H1 (cell line): ENCODE results near the gene FAM184B. TPM values are rescaled to one million over a fixed set of nuclear protein-coding genes. Genes with fewer than 3 reads are reported as not detected.

Experiments used
- CTCF ChIA-PET: fragments of 300-600 bp; sonication (Branson Sonifier 250); formaldehyde crosslinking; loops from one replicate; lab custom pipeline; 2021; ENCODE audit not compliant: partially characterized antibody; lab: Charles Lee
- POLR2A ChIA-PET: fragments of 300-600 bp; sonication (Branson Sonifier 250); formaldehyde crosslinking; loops from one replicate; lab custom pipeline; 2021; ENCODE audit warnings: inconsistent platforms; ENCODE audit not compliant: partially characterized antibody; lab: Charles Lee
- DNase-seq, 2 experiments: peaks; one replicate each; pipeline versions ENCODE4 v3.0.0 to v3.0.0-alpha.2; 2010 to 2022; ENCODE audit warnings: low spot score in 2 of 2, low read depth in 1 of 2, mixed read lengths in 1 of 2
- FAIRE-seq: peaks from 2 replicates; lab custom pipeline; 2011; peaks lifted over from hg19 to GRCh38; lab: Jason Lieb, UNC
- H2AFZ ChIP-seq: 2 replicates; pipeline ENCODE4 v1.8.1; 2012; ENCODE audit warnings: low read length, inconsistent platforms
- H2AK5ac ChIP-seq: 2 replicates; pipeline ENCODE4 v1.6.1; 2013; ENCODE audit warnings: low read depth, low read length
- H2BK120ac ChIP-seq: replicated peaks from 2 replicates; pipeline ENCODE3; 2013; ENCODE audit warnings: low read depth, low read length, inconsistent platforms
- H2BK12ac ChIP-seq: 2 replicates; pipeline ENCODE4 v1.6.1; 2013; ENCODE audit warnings: low read depth, low read length
- H2BK15ac ChIP-seq: 2 replicates; pipeline ENCODE4 v1.6.1; 2013; ENCODE audit warnings: low read length
- H2BK20ac ChIP-seq: 2 replicates; pipeline ENCODE4 v1.6.1; 2013; ENCODE audit warnings: low read length
- H2BK5ac ChIP-seq: 2 replicates; pipeline ENCODE4 v1.6.1; 2013; ENCODE audit warnings: low read depth, low read length
- H3K14ac ChIP-seq: 2 replicates; pipeline ENCODE4 v1.6.1; 2013; ENCODE audit warnings: inconsistent platforms; ENCODE audit not compliant: insufficient read length
- H3K18ac ChIP-seq: 2 replicates; pipeline ENCODE4 v1.6.1; 2013; ENCODE audit warnings: low read length; ENCODE audit errors: extremely low read depth
- H3K23ac ChIP-seq: 2 replicates; pipeline ENCODE4 v1.6.1; 2013; ENCODE audit warnings: inconsistent platforms; ENCODE audit not compliant: insufficient read length
- H3K23me2 ChIP-seq: 2 replicates; pipeline ENCODE4 v1.6.1; 2013; ENCODE audit warnings: low read depth, low read length
- H3K27ac ChIP-seq: 2 replicates; pipeline ENCODE4 v1.6.1; 2011; ENCODE audit warnings: low read depth, low read length, inconsistent platforms
- H3K27me3 ChIP-seq, 4 experiments: replicated peaks in 1 of 4; 1 replicate in 1 of 4; 2 replicates in 3 of 4; pipeline versions ENCODE4 v1.6.1 to v1.8.1; 2011 to 2013; ENCODE audit warnings: low read length in 3 of 4, mild to moderate bottlenecking in 3 of 4, inconsistent platforms in 2 of 4, mixed read lengths in 2 of 4, moderate library complexity in 1 of 4; ENCODE audit not compliant: control insufficient read depth in 3 of 4, insufficient read depth in 3 of 4; ENCODE audit errors: extremely low read depth in 1 of 4
- H3K36me3 ChIP-seq, 4 experiments: 2 replicates each; pipeline versions ENCODE4 v1.6.1 to v1.8.1; 2011 to 2013; ENCODE audit warnings: mild to moderate bottlenecking in 4 of 4, low read length in 3 of 4, moderate library complexity in 2 of 4, control low read depth in 1 of 4, inconsistent platforms in 1 of 4; ENCODE audit not compliant: insufficient read depth in 4 of 4, control insufficient read depth in 2 of 4
- H3K4ac ChIP-seq: replicated peaks from 2 replicates; pipeline ENCODE3; 2013; ENCODE audit warnings: low read length, low read depth, mixed read lengths, inconsistent platforms; ENCODE audit not compliant: insufficient read length
- H3K4me1 ChIP-seq, 4 experiments: replicated peaks in 1 of 4; 1 replicate in 1 of 4; 2 replicates in 3 of 4; pipeline versions ENCODE4 v1.6.1 to v1.8.1; 2011 to 2013; ENCODE audit warnings: low read length in 3 of 4, inconsistent platforms in 2 of 4, mixed read lengths in 1 of 4; ENCODE audit not compliant: insufficient read depth in 4 of 4, control insufficient read depth in 3 of 4
- H3K4me2 ChIP-seq, 2 experiments: 2 replicates each; pipeline versions ENCODE4 v1.6.1 to v1.8.1; 2011 to 2013; ENCODE audit warnings: low read depth in 2 of 2, low read length in 2 of 2, control low read depth in 1 of 2, inconsistent platforms in 1 of 2, mild to moderate bottlenecking in 1 of 2; ENCODE audit not compliant: insufficient read depth in 1 of 2
- H3K4me3 ChIP-seq, 4 experiments: fragments of 200-600, 300-600 bp in 1 of 4; sonication (generic), shearing (Covaris generic), sonication (Bioruptor Twin) in 1 of 4; 2 replicates each; pipeline versions ENCODE4 v1.5.1 to v1.8.1; 2011 to 2016; ENCODE audit warnings: low read length in 4 of 4, low read depth in 3 of 4, control low read depth in 2 of 4, inconsistent platforms in 2 of 4, mild to moderate bottlenecking in 2 of 4, mixed read lengths in 1 of 4, moderate library complexity in 1 of 4; ENCODE audit not compliant: insufficient read depth in 2 of 4; ENCODE audit errors: extremely low read depth in 1 of 4
- H3K56ac ChIP-seq: replicated peaks from 2 replicates; pipeline ENCODE3; 2013; ENCODE audit warnings: low read depth, mild to moderate bottlenecking, mixed read lengths, low read length, inconsistent platforms; ENCODE audit not compliant: insufficient read length
- H3K79me1 ChIP-seq: 2 replicates; pipeline ENCODE4 v1.6.1; 2013; ENCODE audit warnings: low read depth, low read length, control low read depth
- H3K79me2 ChIP-seq, 2 experiments: 2 replicates each; pipeline versions ENCODE4 v1.6.1 to v1.8.1; 2012 to 2013; ENCODE audit warnings: low read length in 2 of 2, mild to moderate bottlenecking in 2 of 2, inconsistent platforms in 1 of 2; ENCODE audit not compliant: insufficient read depth in 2 of 2, control insufficient read depth in 1 of 2
- H3K9ac ChIP-seq, 4 experiments: replicated peaks in 1 of 4; 1 replicate in 1 of 4; 2 replicates in 3 of 4; pipeline versions ENCODE4 v1.6.1 to v1.8.1; 2011 to 2013; ENCODE audit warnings: low read depth in 3 of 4, low read length in 3 of 4, control low read depth in 2 of 4, mild to moderate bottlenecking in 2 of 4, moderate library complexity in 2 of 4, inconsistent platforms in 1 of 4; ENCODE audit errors: extremely low read depth in 1 of 4
- H3K9me3 ChIP-seq, 2 experiments: 2 replicates each; pipeline versions ENCODE4 v1.6.1 to v1.8.1; 2012 to 2013; ENCODE audit warnings: mild to moderate bottlenecking in 2 of 2, moderate library complexity in 2 of 2, control low read depth in 1 of 2, inconsistent platforms in 1 of 2, low read depth in 1 of 2, low read length in 1 of 2, mixed read lengths in 1 of 2; ENCODE audit not compliant: insufficient read depth in 2 of 2
- H4K20me1 ChIP-seq, 2 experiments: replicated peaks in 1 of 2; 2 replicates each; pipeline versions ENCODE3 to v1.8.1; 2011 to 2013; ENCODE audit warnings: inconsistent platforms in 2 of 2, low read length in 2 of 2, mild to moderate bottlenecking in 1 of 2; ENCODE audit not compliant: insufficient read depth in 2 of 2, control insufficient read depth in 1 of 2
- H4K5ac ChIP-seq: 2 replicates; pipeline ENCODE4 v1.6.1; 2013; ENCODE audit warnings: low read length, low read depth, mixed read lengths, inconsistent platforms; ENCODE audit not compliant: insufficient read length
- H4K8ac ChIP-seq: 2 replicates; pipeline ENCODE4 v1.8.0; 2013; ENCODE audit warnings: mild to moderate bottlenecking, moderate library complexity, low read length, inconsistent platforms; ENCODE audit not compliant: insufficient read depth; ENCODE audit errors: extremely low read depth
- H4K91ac ChIP-seq: replicated peaks from 2 replicates; pipeline ENCODE3; 2013; ENCODE audit warnings: low read length, mixed read lengths, inconsistent platforms; ENCODE audit not compliant: insufficient read length
- ATF3 ChIP-seq: IDR thresholded peaks from 2 replicates; pipeline ENCODE4 v1.6.1; 2011; ENCODE audit warnings: low read depth, mild to moderate bottlenecking, low read length; ENCODE audit not compliant: insufficient read depth
- CBX8 ChIP-seq: fragments of 300-800, 300-1000 bp; sonication (generic); IDR thresholded peaks from 2 replicates; pipeline ENCODE4 v1.7.1; 2016; ENCODE audit warnings: low read depth, low read length, borderline replicate concordance
- USF2 ChIP-seq: IDR thresholded peaks from 2 replicates; pipeline ENCODE4 v1.6.1; 2011; ENCODE audit warnings: low read length, improper control_type of control experiment
- WGBS, 2 experiments: shearing (Covaris generic) in 1 of 2; methylation state at CpG; one replicate each; pipeline versions ENCODE4 v1.1.6 to v1.1.7; 2013 to 2015; ENCODE audit warnings: low lambda C conversion rate in 2 of 2, mixed read lengths in 2 of 2, inconsistent platforms in 1 of 2, low coverage in 1 of 2, missing lambda C conversion rate in 1 of 2; ENCODE audit not compliant: insufficient replicate concordance in 2 of 2, insufficient coverage in 1 of 2, insufficient read length in 1 of 2; ENCODE audit errors: extremely low coverage in 1 of 2, missing lambda C conversion rate in 1 of 2; 5-methylcytosine and 5-hydroxymethylcytosine counted together
- polyA plus RNA-seq, 7 experiments: library from polyadenylated mRNA; depleted of rRNA in 3 of 7; stranded (reverse) in 5 of 7; unstranded in 2 of 7; fragments of >200 nt in 5 of 7; fragments of 200-250 nt in 2 of 7; gene quantifications; 1 replicate in 5 of 7; 2 replicates in 1 of 7; 4 replicates in 1 of 7; pipeline versions ENCODE4 v1.2.1 to v1.2.3, GENCODE V29; 2011 to 2013; ENCODE audit warnings: missing spikeins in 2 of 7, mixed read lengths in 2 of 7
- total RNA-seq: library from RNA; stranded (reverse); fragmentation: NEBNext Ultra II Directional; extraction: Animal tissue kit (Norgen Biotek cat#: 25700); gene quantifications from 2 replicates; pipeline ENCODE4 v1.2.1, GENCODE V29; 2021
- TF ChIP-seq, protein P1 (sequence below), 3 experiments: IDR thresholded peaks; 1 replicate in 2 of 3; 2 replicates in 1 of 3; pipeline versions ENCODE4 v1.5.1 to v1.6.1; 2011; ENCODE audit warnings: low read length in 3 of 3, mild to moderate bottlenecking in 3 of 3, inconsistent platforms in 2 of 3, low read depth in 1 of 3, moderate library complexity in 1 of 3; ENCODE audit not compliant: insufficient read depth in 1 of 3; ENCODE audit errors: control extremely low read depth in 1 of 3

Gene FAM184B
- total and polyA plus RNA-seq, 2 of the 8 experiments (the other 6 are each of a cell fraction or from before 2014, with no cell fraction given): 0.05 to 0.39 TPM

DNA sequence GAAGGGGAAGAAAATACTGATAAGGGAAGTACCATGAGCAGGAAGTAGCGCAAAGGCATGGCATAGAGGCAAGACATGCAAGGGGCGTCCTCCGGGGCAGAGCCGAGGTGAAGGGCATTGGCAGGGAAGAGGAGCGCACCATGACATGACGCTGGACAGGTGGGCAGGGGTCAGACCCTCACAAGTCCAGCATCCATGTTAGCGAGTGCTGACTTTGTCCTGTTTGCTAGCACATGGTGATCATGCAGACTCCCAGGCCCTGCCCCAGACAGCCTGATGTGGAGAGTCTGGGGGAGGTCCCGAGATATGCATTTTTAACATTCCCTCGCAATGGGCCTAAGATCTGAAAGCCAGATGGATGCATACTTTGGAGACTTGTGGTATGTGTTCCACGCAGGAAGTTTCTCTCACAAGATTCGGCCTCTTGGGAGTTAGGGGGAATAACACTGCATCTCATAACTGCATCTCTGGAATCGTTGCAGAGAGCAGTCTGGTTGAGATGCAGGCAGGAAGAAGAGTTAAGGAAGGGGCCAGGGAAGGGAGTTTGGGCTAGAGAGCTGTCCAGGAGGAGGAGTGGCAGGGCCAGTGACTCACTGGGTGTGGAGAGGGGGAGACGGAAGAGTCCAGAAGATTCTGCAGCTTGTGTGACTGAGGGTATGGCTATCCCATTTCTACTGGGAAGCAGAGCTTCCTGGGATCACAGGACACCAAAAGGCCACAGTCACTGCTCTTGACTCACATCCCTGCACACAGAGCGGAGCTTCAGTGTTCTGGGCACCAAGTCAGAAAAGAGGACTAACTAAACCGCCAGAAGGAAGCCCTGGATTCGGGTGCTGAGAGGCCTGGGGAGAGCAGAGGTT, 59.7 kb downstream of the FAM184B start:
- H3K14ac ChIP-seq: no peak overlapping the region
- no peaks in the 10 kb centered on the region for H3K9me3 ChIP-seq
- H3K4me2 ChIP-seq: no peak overlapping the region; a peak in 1 of 4 replicates
- no peak overlapping the region for H3K56ac ChIP-seq
- no peaks in the 10 kb centered on the region for H3K36me3 ChIP-seq
- peak overlapping the region; percentile 98; the same call in 1 of the 2 replicates for H2BK12ac ChIP-seq
- H2BK15ac ChIP-seq: no peak overlapping the region
- H2AFZ ChIP-seq: peak overlapping the region; percentile 94
- H4K91ac ChIP-seq: peak overlapping the region; percentile 72
- ChIA-PET CTCF (interaction anchor here (1.2 kb wide), 1 partner anchor 9 kb away, joined by 3 read pairs; no protein-coding TSS in a partner anchor), POLR2A (no interaction called here)
- peak overlapping the region; percentile 54 for H3K4ac ChIP-seq
- no peak overlapping the region for H2AK5ac ChIP-seq
- FAIRE-seq (no peak), DNase-seq (peak in 1 of 2 experiments; percentile 39)
- H3K18ac ChIP-seq: no peak overlapping the region
- no peak overlapping the region for H3K27ac ChIP-seq
- 92% methylated on average over 16 of the region's 16 CpGs; no CpG with 5 or more reads in 1 of the 2 experiments for WGBS, 2 experiments
- H3K79me1 ChIP-seq: no peaks in the 10 kb centered on the region
- 0 out of 2 replicates have a peak overlapping the region, but pooled peaks have one; percentile 8 for H2BK5ac ChIP-seq
- no peak overlapping the region for H4K5ac ChIP-seq
- no peak for TF ChIP-seq CBX8
- no peak for TF ChIP-seq USF2
- TF ChIP-seq ATF3: no peak
- TF ChIP-seq, protein P1, sequence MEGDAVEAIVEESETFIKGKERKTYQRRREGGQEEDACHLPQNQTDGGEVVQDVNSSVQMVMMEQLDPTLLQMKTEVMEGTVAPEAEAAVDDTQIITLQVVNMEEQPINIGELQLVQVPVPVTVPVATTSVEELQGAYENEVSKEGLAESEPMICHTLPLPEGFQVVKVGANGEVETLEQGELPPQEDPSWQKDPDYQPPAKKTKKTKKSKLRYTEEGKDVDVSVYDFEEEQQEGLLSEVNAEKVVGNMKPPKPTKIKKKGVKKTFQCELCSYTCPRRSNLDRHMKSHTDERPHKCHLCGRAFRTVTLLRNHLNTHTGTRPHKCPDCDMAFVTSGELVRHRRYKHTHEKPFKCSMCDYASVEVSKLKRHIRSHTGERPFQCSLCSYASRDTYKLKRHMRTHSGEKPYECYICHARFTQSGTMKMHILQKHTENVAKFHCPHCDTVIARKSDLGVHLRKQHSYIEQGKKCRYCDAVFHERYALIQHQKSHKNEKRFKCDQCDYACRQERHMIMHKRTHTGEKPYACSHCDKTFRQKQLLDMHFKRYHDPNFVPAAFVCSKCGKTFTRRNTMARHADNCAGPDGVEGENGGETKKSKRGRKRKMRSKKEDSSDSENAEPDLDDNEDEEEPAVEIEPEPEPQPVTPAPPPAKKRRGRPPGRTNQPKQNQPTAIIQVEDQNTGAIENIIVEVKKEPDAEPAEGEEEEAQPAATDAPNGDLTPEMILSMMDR (IDR thresholded peaks at IDR 0.05; ENCODE audit: control extremely low read depth in 1 of 3, insufficient read depth in 1 of 3, low read depth in 1 of 3, low read length in 3 of 3): no peak
- H3K4me1 ChIP-seq: peaks cover 0 to 8% (median 3%) of the 10 kb centered on the region in 4 experiments; a peak in 5 of 7 replicates
- no peak overlapping the region for H3K23ac ChIP-seq
- no peaks in the 10 kb centered on the region for H4K20me1 ChIP-seq
- no peak overlapping the region for H2BK120ac ChIP-seq
- no peak overlapping the region for H3K9ac ChIP-seq
- no peaks in the 10 kb centered on the region for H3K27me3 ChIP-seq
- no peak overlapping the region for H3K4me3 ChIP-seq
- no peak overlapping the region; the same call in 1 of the 2 replicates for H2BK20ac ChIP-seq
- H3K79me2 ChIP-seq: no peaks in the 10 kb centered on the region
- H4K8ac ChIP-seq: peak overlapping the region; percentile 30; the same call in 1 of the 2 replicates
- H3K23me2 ChIP-seq: no peaks in the 10 kb centered on the region
